IMR-90 (cell line): ENCODE data around the gene CPAMD8. TPM values are rescaled to one million over a fixed set of nuclear protein-coding genes. Genes with fewer than 3 reads are reported as not detected.
"Not testable (repeated sequence)": the region's sequence is repeated elsewhere in the genome, so short reads cannot be mapped to it uniquely, and the experiment has no call there.

ENCODE experiments used
- ATAC-seq: fragments of 200-7000 bp; cut with Tn5 transposase; 2 replicates; pipeline ENCODE4 v1.9.1; 2020; ENCODE audit warnings: low read depth, mild to moderate bottlenecking, moderate library complexity
- BruUV-seq: library from RNA; stranded (reverse); fragments of 400-500 nt; replicated peaks from 2 replicates; lab custom pipeline; 2021; lab: Mats Ljungman, UMichigan
- CTCF ChIA-PET: fragments of 300-600 bp; formaldehyde crosslinking; extraction: SDS; loops from one replicate; lab custom pipeline; 2021; ENCODE audit warnings: antibody characterized with exemption; lab: Yijun Ruan, JAX
- POLR2A ChIA-PET: fragments of 300-600 bp; sonication (Branson Sonifier 250); formaldehyde crosslinking; loops from one replicate; lab custom pipeline; 2022; ENCODE audit warnings: antibody characterized with exemption; ENCODE audit not compliant: unreplicated experiment; lab: Charles Lee
- DNase-seq: peaks from one replicate; pipeline ENCODE4 v3.0.0; 2013
- H2AFZ ChIP-seq: replicated peaks from 2 replicates; pipeline ENCODE3; 2013; ENCODE audit warnings: low read length, mild to moderate bottlenecking; ENCODE audit not compliant: poor library complexity
- H2AK5ac ChIP-seq: 2 replicates; pipeline ENCODE4 v1.6.1; 2013; ENCODE audit warnings: low read depth, low read length, inconsistent platforms
- H2AK9ac ChIP-seq: replicated peaks from 2 replicates; pipeline ENCODE3; 2013; ENCODE audit warnings: mild to moderate bottlenecking, low read depth, low read length, moderate library complexity; ENCODE audit not compliant: poor library complexity
- H2BK120ac ChIP-seq: 2 replicates; pipeline ENCODE4 v1.6.1; 2013; ENCODE audit warnings: low read depth, low read length, inconsistent platforms
- H2BK15ac ChIP-seq: 3 replicates; pipeline ENCODE4 v1.6.1; 2013; ENCODE audit warnings: low read depth, low read length, inconsistent platforms
- H2BK20ac ChIP-seq: 2 replicates; pipeline ENCODE4 v1.6.1; 2013; ENCODE audit warnings: low read depth, mild to moderate bottlenecking, inconsistent platforms, low read length, moderate library complexity
- H2BK5ac ChIP-seq: 2 replicates; pipeline ENCODE4 v1.6.1; 2013; ENCODE audit warnings: mild to moderate bottlenecking, low read depth, low read length, inconsistent platforms; ENCODE audit not compliant: poor library complexity, severe bottlenecking
- H3K14ac ChIP-seq: replicated peaks from 2 replicates; pipeline ENCODE4 v1.6.1; 2013; ENCODE audit warnings: low read depth, low read length, inconsistent platforms
- H3K18ac ChIP-seq: 2 replicates; pipeline ENCODE4 v1.6.1; 2013; ENCODE audit warnings: low read depth, low read length, control low read depth
- H3K23ac ChIP-seq: 2 replicates; pipeline ENCODE4 v1.6.1; 2013; ENCODE audit warnings: low read depth, low read length, inconsistent platforms
- H3K27ac ChIP-seq: 2 replicates; pipeline ENCODE4 v1.5.1; 2013; ENCODE audit warnings: mild to moderate bottlenecking, control low read depth, low read length; ENCODE audit not compliant: insufficient read depth
- H3K27me3 ChIP-seq: 2 replicates; pipeline ENCODE4 v1.6.1; 2013; ENCODE audit warnings: low read length; ENCODE audit not compliant: control insufficient read depth, insufficient read depth
- H3K36me3 ChIP-seq: 2 replicates; pipeline ENCODE4 v1.6.1; 2013; ENCODE audit warnings: low read length, mixed read lengths; ENCODE audit not compliant: control insufficient read depth, insufficient read depth
- H3K4ac ChIP-seq: 2 replicates; pipeline ENCODE4 v1.6.1; 2013; ENCODE audit warnings: low read depth, low read length, inconsistent platforms
- H3K4me1 ChIP-seq: 2 replicates; pipeline ENCODE4 v1.6.1; 2013; ENCODE audit warnings: low read length, mixed read lengths; ENCODE audit not compliant: control insufficient read depth, insufficient read depth
- H3K4me2 ChIP-seq: 2 replicates; pipeline ENCODE4 v1.6.1; 2013; ENCODE audit warnings: low read depth, mild to moderate bottlenecking, control low read depth, low read length, moderate library complexity
- H3K4me3 ChIP-seq: 2 replicates; pipeline ENCODE4 v1.5.1; 2013; ENCODE audit warnings: low read depth, mild to moderate bottlenecking, control low read depth, low read length, moderate library complexity; ENCODE audit not compliant: insufficient read depth
- H3K56ac ChIP-seq: 2 replicates; pipeline ENCODE4 v1.6.1; 2013; ENCODE audit warnings: low read length, inconsistent platforms; ENCODE audit not compliant: insufficient read depth; ENCODE audit errors: extremely low read depth
- H3K79me1 ChIP-seq, 2 experiments: 2 replicates each; pipeline ENCODE4 v1.6.1; 2013; ENCODE audit warnings: low read length in 2 of 2, inconsistent platforms in 1 of 2, low read depth in 1 of 2
- H3K9ac ChIP-seq: 2 replicates; pipeline ENCODE4 v1.6.1; 2013; ENCODE audit warnings: low read depth, low read length, control low read depth
- H3K9me1 ChIP-seq: 2 replicates; pipeline ENCODE4 v1.6.1; 2013; ENCODE audit warnings: low read length, inconsistent platforms; ENCODE audit not compliant: insufficient read depth
- H3K9me3 ChIP-seq: 2 replicates; pipeline ENCODE4 v1.6.1; 2013; ENCODE audit warnings: low read length; ENCODE audit not compliant: control insufficient read depth, insufficient read depth
- H4K20me1 ChIP-seq: 2 replicates; pipeline ENCODE4 v1.6.1; 2013; ENCODE audit warnings: low read length, inconsistent platforms; ENCODE audit not compliant: insufficient read depth
- H4K5ac ChIP-seq: 2 replicates; pipeline ENCODE4 v1.6.1; 2013; ENCODE audit warnings: mild to moderate bottlenecking, low read depth, low read length, control low read depth
- H4K8ac ChIP-seq, 2 experiments: 2 replicates each; pipeline ENCODE4 v1.6.1; 2013; ENCODE audit warnings: low read depth in 2 of 2, low read length in 2 of 2, control low read depth in 1 of 2, inconsistent platforms in 1 of 2
- H4K91ac ChIP-seq: 2 replicates; pipeline ENCODE4 v1.6.1; 2013; ENCODE audit warnings: low read depth, low read length, inconsistent platforms; ENCODE audit not compliant: insufficient read depth
- WGBS, 2 experiments: methylation state at CpG; one replicate each; pipeline versions ENCODE4 v1.1.5 to v1.1.7; 2013; ENCODE audit warnings: missing lambda C conversion rate in 2 of 2; ENCODE audit not compliant: insufficient read length in 1 of 2; ENCODE audit errors: extremely low coverage in 2 of 2; 5-methylcytosine and 5-hydroxymethylcytosine counted together
- dilution Hi-C: fragments of 300-500 bp; cut with HindIII; formaldehyde crosslinking; loops from one replicate; pipeline ENCODE4 v1.14.3; 2018; ENCODE audit warnings: low sequenced_read_pairs; ENCODE audit not compliant: unreplicated experiment
- in situ Hi-C: fragments of 300-500 bp; cut with MboI; formaldehyde crosslinking; loops from 3 replicates; pipeline ENCODE4 v1.14.3; 2019; ENCODE audit warnings: low sequenced_read_pairs, inconsistent platforms, mixed read lengths
- intact Hi-C: fragments of 100-400 bp; cut with micrococcal nuclease; formaldehyde crosslinking; loops from 2 replicates; pipeline ENCODE4 v1.10.0; 2022
- polyA plus RNA-seq, 3 experiments: library from polyadenylated mRNA; depleted of rRNA; stranded (reverse); fragments of >200 nt; gene quantifications; 2 replicates each; pipeline ENCODE4 v1.2.3, GENCODE V29; 2012; ENCODE audit warnings: low replicate concordance in 1 of 3
- total RNA-seq: library from RNA; depleted of rRNA; stranded (reverse); fragments of >200 nt; gene quantifications from 2 replicates; pipeline ENCODE4 v1.2.3, GENCODE V29; 2012

CPAMD8 gene
- total and polyA plus RNA-seq, 2 of the 4 experiments (the other 2 are of a cell fraction), result 0.36 to 0.79 TPM

DNA sequence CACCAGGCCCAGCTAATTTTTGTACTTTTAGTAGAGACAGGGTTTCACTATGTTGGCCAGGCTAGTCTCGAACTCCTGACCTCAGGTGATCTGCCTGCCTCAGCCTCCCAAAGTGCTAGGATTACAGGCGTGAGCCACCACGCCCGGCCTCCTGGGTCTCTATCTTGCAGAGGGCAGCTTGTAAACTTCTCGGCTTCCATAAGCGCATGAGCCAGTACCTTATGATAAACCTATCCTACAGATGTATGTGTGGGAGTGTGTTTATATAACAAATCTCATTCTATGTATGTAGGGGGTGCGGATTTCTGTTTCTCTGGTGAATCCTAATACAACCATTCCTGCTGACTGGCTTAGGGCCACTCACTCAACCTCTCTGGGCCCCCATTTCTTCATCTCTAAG lies 86.5 kb downstream of the CPAMD8 start:
- H3K4me2 ChIP-seq, H2AK9ac ChIP-seq, H3K27ac ChIP-seq, H4K8ac ChIP-seq, H3K4me1 ChIP-seq, H4K5ac ChIP-seq, POLR2A ChIA-PET, H3K9me1 ChIP-seq, intact Hi-C loops, H3K79me1 ChIP-seq, H4K20me1 ChIP-seq, H2BK20ac ChIP-seq, in situ Hi-C loops, H3K9ac ChIP-seq, H2AK5ac ChIP-seq, H2BK120ac ChIP-seq, H3K18ac ChIP-seq, H2AFZ ChIP-seq, H2BK5ac ChIP-seq, dilution Hi-C loops, H3K56ac ChIP-seq, ATAC-seq, H3K27me3 ChIP-seq, H3K4ac ChIP-seq, H2BK15ac ChIP-seq, H4K91ac ChIP-seq, CTCF ChIA-PET, H3K36me3 ChIP-seq, H3K14ac ChIP-seq, H3K4me3 ChIP-seq, DNase-seq, BruUV-seq, H3K9me3 ChIP-seq, H3K23ac ChIP-seq: not testable (repeated sequence)
- no CpG with 5 or more reads among the region's 7 CpGs for WGBS, 2 experiments
